Measurements from ENCODE around the gene KCTD11. TPM values are rescaled to one million over a fixed set of nuclear protein-coding genes. Genes with fewer than 3 reads are reported as not detected.

KCTD11 gene
- 2.1 and 3.7 TPM in 2 replicates for total RNA-seq (2014; rRNA removed; shearing (Covaris generic))

DNA sequence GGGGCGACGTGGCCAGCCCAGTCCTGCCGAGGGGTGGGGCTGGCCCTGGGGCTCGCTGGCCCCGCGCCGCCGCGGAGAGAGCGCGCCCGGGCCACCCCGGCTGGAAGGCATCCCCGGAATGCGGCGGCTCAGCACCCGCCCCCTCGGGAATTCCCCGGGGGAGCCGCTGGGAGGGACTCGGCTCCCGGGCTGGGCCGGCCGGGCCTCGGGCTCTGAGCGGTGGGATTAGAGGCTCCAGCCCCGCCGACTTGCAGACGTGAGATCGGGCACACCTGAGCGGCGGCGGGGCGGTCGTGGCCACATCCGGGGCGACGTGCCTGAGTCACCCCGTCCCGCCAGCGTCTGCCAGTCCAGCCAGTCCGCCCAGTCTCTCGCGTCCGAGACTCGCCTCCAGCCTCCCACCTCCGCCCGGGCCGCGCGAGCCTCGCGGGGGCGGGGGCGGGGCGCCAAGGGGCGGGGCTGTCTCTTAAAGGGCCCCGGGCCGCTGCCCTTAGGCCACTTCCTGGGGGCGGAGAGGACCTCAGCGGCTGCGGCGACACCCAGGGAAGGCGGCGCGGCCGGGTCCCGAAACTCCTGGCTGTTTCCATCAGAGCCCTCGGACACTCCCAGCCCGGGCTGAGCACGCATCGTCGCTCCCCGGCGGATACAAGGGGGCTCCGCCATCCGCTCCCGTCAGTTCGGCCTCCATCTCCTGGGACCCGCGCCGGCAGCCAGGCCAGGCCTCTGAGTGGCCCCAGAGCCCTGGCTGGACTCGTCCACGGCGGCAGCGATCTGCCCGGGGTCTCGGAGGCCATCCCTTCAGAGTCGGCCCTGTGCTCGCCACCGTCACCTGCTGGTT is at the start of gene KCTD11:
TSS of gene KCTD11 (plus strand) at position 498 of the 838 bp plus-strand sequence.
- DNase-seq (ENCODE audit: low read depth), result peak; percentile 95

- DNase-seq (ENCODE audit: low read depth), result no peak
Measured at GRCh38 chr17:7304179-7304578, 47.8 kb upstream of the KCTD11 start.

- peak; percentile 100 for DNase-seq (ENCODE audit: low read depth)
Measured at GRCh38 chr17:7306911-7307685, 44.9 kb upstream of the KCTD11 start, which contains the start of gene EIF5A. TSS of gene EIF5A (plus strand) at chr17:7307628. CDS start at chr17:7309636, 2,008 bp downstream.

DNA sequence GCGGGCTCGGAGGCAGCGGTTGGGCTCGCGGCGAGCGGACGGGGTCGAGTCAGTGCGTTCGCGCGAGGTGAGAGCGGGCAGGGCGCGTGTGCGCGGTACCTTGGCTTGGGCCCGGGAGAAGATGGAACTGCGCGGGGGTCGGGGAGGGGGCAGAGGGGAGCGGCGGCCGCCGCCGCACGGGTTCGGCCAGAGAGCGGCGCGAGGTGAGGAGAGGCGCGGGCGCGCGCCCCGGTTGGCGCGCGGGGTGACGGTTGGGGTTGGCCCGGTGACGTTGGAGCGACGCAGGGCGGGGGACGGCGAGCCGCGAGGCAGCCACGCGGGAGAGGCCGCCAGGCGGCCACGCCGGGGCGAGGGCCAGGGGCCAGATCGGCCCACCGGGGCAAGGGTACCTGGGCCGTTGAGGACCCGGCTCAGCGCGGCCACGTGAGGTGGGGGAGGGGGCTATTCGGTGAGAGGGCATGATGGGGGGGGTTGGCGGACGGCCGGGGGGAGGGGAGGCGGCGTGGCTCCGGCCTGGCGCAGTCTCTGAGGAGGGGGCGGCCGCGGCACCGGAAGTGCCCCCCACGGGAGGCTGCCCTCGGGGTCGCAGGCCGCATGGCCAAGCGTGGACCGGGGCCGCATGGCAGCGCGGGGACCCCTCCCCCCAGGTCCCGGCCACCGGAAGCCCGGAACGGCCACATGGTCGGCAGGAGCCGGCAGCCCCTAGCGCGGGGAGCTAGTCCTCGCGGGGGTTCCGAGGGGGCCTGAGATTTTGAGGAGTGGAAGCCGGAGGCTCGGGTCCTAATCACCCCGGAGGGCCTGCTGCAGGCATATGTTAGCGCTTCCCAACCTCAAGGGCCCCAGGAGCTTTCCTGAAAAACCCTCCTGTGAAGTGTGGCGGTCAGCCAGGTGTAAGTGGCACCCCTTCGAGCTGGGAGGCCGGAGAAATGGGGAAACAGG is 44.0 kb upstream of the KCTD11 start:
- DNase-seq (ENCODE audit: low read depth), result peak; percentile 53

GRCh38 chr17:7308625-7309433 is 43.1 kb upstream of the KCTD11 start:
- peak; percentile 86 for DNase-seq (ENCODE audit: low read depth)

- no peak for DNase-seq (ENCODE audit: low read depth)
Measured at GRCh38 chr17:7309628-7310027, 42.3 kb upstream of the KCTD11 start.

GRCh38 chr17:7311110-7311705 is 40.8 kb upstream of the KCTD11 start:
- DNase-seq (ENCODE audit: low read depth), result no peak

GRCh38 chr17:7312432-7313087 is 39.4 kb upstream of the KCTD11 start:
- no peak for DNase-seq (ENCODE audit: low read depth)

DNA sequence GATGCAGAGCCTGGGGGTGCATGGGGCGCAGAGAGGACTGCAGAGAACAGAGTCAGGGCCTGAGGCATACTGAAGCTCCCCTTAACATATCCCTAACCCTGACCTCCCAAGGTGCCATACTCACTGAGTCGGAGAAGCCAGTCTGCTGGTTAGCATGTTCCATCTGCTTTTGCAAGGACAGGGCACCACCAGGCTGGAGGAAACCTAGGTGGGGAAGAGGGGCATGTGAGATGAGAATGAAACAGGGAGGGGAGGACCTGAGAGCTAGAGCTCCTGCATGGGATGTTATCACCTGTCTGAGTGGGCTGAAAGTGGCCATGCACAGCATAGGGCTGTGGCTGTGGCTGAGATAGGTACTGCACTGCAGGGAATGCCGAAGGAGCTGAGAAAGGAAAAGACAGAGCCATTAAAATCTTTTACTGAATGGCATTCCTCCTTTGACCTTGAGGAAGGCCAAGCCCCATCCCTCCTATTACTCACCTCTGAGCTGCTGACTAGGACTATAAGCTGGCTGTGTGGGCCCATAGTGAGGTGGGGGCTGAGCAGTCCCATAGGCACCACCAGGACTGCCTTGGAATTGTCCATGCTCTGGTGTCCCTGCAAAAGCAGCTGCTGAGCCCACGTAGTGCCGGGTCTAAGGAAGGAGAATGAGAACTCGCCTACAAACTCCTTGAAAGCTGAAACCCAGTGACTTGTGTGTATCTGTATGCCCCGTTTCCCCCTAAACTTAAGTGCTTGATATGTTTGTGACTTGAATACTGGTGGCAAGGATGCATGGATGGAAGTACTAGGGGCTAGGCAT is 38.7 kb upstream of the KCTD11 start:
- peak; percentile 35 for DNase-seq (ENCODE audit: low read depth)

GRCh38 chr17:7313890-7314718 is 37.9 kb upstream of the KCTD11 start:
- DNase-seq (ENCODE audit: low read depth), result peak; percentile 33

DNA sequence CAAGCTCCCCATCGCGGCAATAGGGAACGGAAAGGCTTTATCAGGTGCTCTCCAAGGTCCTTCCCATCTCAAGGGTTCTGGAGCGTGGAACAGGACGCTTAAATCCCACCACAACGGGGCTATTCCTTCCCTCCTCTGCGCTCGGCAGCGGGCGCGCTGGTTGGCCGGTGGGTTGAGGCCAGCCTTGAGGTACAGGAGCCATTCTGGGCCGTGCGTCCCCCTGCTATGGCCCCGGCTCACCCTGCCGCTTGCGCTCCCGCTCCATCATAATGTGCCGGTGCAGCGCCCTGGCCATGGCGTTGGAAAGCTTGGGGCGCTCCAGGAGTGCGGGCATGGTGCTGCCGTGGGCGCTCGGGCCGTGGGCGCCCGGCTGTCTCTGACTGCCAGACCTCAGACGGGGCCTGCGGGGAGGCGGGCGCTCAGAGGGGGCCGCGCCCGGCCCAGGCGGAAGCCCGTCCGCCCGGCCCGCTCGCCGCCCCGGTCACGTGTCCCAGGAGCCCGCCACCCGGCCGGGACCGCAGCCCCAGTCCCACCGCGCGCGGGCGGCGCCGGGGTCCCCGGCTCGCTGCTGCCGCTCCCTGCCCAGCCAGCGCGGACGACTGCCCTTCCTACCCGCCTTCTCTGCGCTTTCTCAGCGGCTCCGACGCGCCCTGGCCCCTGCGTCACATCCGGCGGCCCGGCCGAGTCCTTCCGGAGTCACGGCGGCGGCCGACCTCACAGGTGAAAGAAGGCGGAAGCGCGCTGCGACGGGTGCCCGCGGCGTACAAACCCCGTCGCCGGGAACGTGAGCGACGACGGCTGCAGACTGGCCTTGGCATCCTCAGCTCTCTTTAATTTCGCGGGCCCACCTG is 37.0 kb upstream of the KCTD11 start, which contains the start of gene GPS2:
TSS of gene GPS2 (minus strand) at position 642 of the 851 bp plus-strand sequence. CDS start at position 334, 308 bp downstream.
- DNase-seq (ENCODE audit: low read depth), result peak; percentile 95

GRCh38 chr17:7315570-7316235 is 36.3 kb upstream of the KCTD11 start:
- no peak for DNase-seq (ENCODE audit: low read depth)

DNA sequence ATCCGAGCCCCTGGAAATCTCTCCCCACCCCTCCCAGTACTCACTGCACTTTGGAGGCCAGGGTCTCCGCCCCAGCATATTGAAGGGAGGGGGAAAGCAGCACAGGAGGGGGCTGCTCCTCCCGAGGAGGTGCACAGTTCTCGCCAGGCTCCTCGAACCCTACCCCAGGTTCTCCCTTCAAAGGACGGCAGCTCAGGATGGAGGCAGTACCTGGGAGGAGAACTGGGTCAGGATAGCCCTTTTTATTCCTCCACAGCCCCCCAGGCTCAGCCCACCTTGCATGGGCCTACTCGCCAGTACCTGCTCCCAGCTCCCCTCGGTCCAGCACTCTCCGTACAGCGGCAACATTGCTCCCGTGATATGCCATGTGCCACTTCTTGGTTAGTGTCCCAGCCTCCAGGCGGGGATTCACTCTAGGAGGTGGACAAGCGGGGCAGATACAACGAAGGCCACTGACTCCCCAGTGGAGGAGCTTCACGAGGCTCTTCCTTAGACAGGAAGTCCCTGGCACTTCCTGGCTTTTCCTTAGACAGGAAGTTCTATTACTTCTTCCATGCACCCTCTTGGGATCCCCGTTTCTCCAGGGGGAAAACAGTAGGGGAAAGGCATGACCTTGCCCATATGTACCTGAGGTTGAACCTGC is 34.7 kb upstream of the KCTD11 start:
- no peak for DNase-seq (ENCODE audit: low read depth)

DNA sequence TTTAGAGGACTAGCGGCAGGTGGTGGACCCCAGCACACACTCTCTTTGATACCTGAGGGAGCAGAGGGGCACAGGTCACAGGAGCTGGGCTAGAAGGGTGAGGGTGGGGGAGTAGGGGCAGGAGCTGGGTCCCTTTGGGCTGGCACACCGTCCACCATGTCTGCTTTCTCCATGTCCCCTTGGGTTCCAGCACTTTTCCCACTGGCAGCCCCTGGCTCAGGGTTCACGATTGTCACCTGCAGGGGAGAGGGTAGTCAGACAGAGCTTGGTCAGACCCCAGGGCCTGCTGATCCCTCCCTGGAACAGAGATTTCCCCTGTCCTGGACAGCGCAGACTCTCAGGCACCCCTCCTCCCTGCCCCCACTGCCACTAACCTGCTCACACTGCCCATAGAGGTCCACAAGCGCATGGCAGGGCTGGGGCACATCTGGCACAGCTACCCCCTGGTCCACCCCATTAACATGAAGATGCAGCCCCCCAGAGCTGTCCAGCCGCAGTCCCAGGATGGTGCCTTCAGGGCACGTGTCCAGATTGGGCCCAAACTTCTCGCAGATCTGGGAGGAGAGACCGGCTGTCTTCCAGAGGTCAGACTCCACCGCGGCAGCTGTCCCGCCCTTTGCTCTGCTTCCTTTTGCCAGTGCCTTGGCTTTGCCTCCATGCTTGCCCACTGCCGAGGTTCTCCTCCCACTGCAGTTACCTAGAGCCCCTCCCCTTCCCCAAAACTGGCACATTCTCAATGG is 33.7 kb upstream of the KCTD11 start:
- no peak for DNase-seq (ENCODE audit: low read depth)

DNA sequence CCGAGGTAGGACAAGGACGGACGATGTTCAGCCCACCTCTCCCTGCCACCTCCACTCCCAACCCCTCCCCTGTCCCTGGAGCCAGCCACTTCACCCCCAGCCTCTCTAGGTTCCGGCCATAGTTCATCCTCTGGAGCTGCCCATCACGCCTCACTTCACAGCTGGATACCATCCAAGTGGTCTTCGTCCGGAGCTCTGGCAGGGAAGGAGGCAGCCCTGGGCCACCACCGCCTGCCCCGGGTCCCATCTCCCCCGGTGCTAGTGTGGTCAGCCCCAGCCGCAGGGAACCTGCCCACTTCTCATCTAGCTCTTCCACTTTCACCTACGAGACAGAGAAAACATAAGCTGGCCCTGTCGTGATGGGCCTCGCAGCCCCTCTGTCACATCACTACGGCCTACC is 30.5 kb upstream of the KCTD11 start:
- DNase-seq (ENCODE audit: low read depth), result no peak

All from Daoy (cell line).